WERI-Rb-1 (cell line): ENCODE measurements around the gene MYO3A.
"Not testable (repeated sequence)": the region's sequence is repeated elsewhere in the genome, so short reads cannot be mapped to it uniquely, and the experiment has no call there.

ENCODE experiments used
- DNase-seq: peaks from one replicate; pipeline ENCODE4 v3.0.0-alpha.2; 2020
- H3K27ac ChIP-seq: fragments of 250-450 bp; sonication (Bioruptor Pico); 2 replicates; pipeline ENCODE4 v1.5.1; 2020; ENCODE audit warnings: mild to moderate bottlenecking, moderate library complexity
- H3K27me3 ChIP-seq: fragments of 250-450 bp; sonication (Bioruptor Pico); 2 replicates; pipeline ENCODE4 v1.5.1; 2021; ENCODE audit warnings: mild to moderate bottlenecking, low read depth, moderate library complexity; ENCODE audit not compliant: insufficient read depth, severe bottlenecking
- H3K36me3 ChIP-seq: fragments of 250-450 bp; sonication (Bioruptor Pico); 2 replicates; pipeline ENCODE4 v1.5.1; 2020; ENCODE audit warnings: mild to moderate bottlenecking, moderate library complexity
- H3K4me3 ChIP-seq: 2 replicates; pipeline ENCODE4 v1.5.1; 2011; ENCODE audit warnings: low read depth, mild to moderate bottlenecking, control low read depth, low read length
- H3K9me3 ChIP-seq: fragments of 250-450 bp; sonication (Bioruptor Pico); 2 replicates; pipeline ENCODE4 v1.5.1; 2021; ENCODE audit warnings: mild to moderate bottlenecking, moderate library complexity; ENCODE audit not compliant: severe bottlenecking
- TF ChIP-seq, protein P1 (sequence below): IDR thresholded peaks from 2 replicates; pipeline ENCODE4 v1.5.1; 2011; ENCODE audit warnings: low read depth, mild to moderate bottlenecking, control low read depth, inconsistent platforms, low read length

MYO3A gene

DNA sequence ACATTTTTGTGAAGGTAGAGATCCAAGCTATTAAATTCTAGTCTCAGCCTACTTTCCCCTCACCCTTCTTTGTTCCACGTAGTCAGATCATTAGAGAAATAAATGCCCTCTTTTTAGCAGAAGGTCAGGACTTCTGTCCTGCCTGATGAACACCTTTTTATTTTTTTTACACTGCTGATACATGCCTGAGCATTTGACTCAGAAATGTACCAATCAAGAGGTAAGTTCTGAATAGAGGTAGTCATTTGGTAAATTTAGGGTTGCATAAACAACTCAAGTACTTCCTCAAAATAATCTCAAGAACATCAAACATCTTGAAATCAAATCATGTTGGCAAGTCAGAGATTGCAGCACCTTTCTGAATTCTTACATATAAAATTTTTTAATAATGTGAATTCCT lies 133.7 kb downstream of the MYO3A start:
- DNase-seq = no peak
- TF ChIP-seq, protein P1, sequence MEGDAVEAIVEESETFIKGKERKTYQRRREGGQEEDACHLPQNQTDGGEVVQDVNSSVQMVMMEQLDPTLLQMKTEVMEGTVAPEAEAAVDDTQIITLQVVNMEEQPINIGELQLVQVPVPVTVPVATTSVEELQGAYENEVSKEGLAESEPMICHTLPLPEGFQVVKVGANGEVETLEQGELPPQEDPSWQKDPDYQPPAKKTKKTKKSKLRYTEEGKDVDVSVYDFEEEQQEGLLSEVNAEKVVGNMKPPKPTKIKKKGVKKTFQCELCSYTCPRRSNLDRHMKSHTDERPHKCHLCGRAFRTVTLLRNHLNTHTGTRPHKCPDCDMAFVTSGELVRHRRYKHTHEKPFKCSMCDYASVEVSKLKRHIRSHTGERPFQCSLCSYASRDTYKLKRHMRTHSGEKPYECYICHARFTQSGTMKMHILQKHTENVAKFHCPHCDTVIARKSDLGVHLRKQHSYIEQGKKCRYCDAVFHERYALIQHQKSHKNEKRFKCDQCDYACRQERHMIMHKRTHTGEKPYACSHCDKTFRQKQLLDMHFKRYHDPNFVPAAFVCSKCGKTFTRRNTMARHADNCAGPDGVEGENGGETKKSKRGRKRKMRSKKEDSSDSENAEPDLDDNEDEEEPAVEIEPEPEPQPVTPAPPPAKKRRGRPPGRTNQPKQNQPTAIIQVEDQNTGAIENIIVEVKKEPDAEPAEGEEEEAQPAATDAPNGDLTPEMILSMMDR = no peak
- Histone ChIP-seq H3K4me3 (no peak overlapping the region), H3K27me3 (no peaks in the 10 kb centered on the region), H3K36me3 (no peaks in the 10 kb centered on the region), H3K27ac (no peak overlapping the region), H3K9me3 (no peaks in the 10 kb centered on the region)

DNA sequence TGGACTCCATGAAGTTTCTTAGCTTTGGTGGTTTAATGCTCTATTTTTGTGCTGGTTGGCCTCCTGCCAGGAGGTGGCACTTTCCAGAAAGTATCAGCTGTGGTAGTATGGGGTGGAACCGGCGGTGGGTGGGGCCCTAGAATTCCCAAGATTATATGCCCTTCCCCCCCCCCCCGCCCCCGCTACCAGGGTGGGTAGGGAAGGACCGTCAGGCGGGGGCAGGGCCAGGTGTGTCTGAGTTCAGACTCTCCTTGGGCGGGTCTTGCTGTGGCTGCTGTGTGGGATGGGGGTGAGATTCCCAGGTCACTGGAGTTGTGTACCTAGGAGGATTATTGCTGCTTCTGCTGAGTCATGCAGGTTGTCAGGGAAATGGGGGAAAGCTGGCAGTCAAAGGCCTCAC lies 146.9 kb downstream of the MYO3A start:
- DNase-seq, H3K36me3 ChIP-seq, H3K27me3 ChIP-seq, H3K27ac ChIP-seq, H3K9me3 ChIP-seq, H3K4me3 ChIP-seq: not testable (repeated sequence)

DNA sequence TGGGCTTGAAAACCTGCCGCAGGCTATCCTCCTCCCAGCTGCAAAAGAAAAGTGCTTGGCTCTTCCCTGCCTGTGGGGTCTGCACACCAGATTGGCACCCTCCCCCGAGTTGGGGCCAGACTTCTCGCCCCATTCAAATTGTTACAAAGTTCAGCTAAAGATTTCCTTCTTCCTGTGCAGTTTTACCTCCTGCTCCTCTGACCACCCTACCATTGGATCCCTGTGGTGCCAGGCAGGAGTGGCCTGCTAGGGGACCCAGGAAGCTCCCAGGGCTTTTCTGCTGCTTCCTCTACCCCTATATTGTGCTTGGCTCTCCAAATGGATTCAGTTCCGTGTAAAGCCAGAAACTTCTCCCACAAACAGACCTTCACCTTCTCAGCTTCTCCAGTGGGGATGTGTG lies 147.4 kb downstream of the MYO3A start:
- Histone ChIP-seq H3K27me3 (no peaks in the 10 kb centered on the region), H3K4me3 (no peak overlapping the region), H3K27ac (no peak overlapping the region), H3K36me3 (no peaks in the 10 kb centered on the region), H3K9me3 (no peaks in the 10 kb centered on the region)
- TF ChIP-seq, protein P1 = no peak
- no peak for DNase-seq

DNA sequence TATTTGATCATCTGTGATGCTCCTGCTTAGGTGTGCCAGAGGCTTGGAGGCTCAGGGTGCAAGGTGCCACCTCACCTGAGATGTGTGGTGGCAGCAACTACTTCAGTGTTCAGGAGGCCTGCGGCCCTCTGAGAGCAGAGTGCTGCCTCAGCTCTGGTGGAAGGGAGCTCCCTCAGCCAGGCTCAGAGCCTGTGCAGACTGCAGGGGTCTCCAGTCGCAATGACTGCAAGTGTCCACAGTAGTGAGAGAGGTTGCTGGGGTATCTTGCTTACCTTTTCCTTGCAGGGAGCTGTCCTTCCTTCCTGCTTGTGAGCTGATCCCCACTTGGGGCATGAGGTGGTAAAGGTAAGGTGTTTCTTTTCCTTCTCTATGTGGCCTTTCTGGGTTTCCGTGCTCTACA lies 151.5 kb downstream of the MYO3A start:
- TF ChIP-seq, protein P1 = no peak
- H3K9me3 ChIP-seq = no peaks in the 10 kb centered on the region
- no peaks in the 10 kb centered on the region for H3K27me3 ChIP-seq
- no peak for DNase-seq
- no peak overlapping the region for H3K27ac ChIP-seq
- H3K36me3 ChIP-seq = no peaks in the 10 kb centered on the region
- H3K4me3 ChIP-seq = no peak overlapping the region

DNA sequence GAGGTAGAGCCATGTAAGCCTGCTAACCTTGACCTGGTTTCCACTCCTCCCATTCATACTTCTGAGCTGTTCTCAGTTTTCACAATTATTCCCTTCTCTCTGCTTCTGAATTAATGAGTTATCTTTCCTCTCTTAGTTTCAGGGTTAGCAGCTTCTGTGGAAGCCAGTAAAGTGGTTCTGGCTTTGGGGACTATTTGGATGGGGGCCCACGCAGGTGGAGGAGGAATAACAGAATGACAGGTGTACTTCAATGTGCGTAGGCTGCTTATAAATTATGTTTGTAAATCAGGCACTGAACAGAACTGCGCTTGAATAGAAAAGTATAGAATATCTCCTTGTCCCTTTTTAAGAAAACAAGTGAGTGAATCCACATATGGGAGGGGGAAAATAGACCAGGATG lies 153.6 kb downstream of the MYO3A start:
- no peaks in the 10 kb centered on the region for H3K27me3 ChIP-seq
- no peak overlapping the region for H3K4me3 ChIP-seq
- DNase-seq = no peak
- no peaks in the 10 kb centered on the region for H3K36me3 ChIP-seq
- H3K27ac ChIP-seq = no peak overlapping the region
- TF ChIP-seq, protein P1 = no peak
- no peaks in the 10 kb centered on the region for H3K9me3 ChIP-seq

DNA sequence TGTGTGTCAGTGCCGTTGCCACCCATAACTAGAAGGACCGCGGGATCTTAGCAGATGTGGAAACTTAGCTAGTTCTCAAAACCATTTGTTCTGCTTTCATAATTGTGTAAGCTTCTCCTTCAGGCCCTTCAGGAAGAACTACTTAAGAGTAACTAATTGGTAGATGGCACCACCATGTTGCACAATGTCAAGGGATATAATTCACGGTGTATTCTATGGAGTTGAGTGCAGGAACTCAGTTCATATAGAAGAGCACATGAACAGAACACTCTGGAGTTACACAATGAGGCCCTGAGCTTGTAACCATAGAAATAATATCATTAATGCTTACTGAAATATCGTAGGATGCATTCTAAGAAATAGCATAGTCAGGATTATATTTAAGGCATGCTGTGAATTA lies 156.0 kb downstream of the MYO3A start:
- no peaks in the 10 kb centered on the region for H3K9me3 ChIP-seq
- TF ChIP-seq, protein P1 = no peak
- DNase-seq = no peak
- H3K27ac ChIP-seq = no peak overlapping the region
- no peaks in the 10 kb centered on the region for H3K27me3 ChIP-seq
- no peaks in the 10 kb centered on the region for H3K36me3 ChIP-seq
- H3K4me3 ChIP-seq = no peak overlapping the region
